ENCODE data around the gene TMEM217.

The TMEM217 gene

DNA sequence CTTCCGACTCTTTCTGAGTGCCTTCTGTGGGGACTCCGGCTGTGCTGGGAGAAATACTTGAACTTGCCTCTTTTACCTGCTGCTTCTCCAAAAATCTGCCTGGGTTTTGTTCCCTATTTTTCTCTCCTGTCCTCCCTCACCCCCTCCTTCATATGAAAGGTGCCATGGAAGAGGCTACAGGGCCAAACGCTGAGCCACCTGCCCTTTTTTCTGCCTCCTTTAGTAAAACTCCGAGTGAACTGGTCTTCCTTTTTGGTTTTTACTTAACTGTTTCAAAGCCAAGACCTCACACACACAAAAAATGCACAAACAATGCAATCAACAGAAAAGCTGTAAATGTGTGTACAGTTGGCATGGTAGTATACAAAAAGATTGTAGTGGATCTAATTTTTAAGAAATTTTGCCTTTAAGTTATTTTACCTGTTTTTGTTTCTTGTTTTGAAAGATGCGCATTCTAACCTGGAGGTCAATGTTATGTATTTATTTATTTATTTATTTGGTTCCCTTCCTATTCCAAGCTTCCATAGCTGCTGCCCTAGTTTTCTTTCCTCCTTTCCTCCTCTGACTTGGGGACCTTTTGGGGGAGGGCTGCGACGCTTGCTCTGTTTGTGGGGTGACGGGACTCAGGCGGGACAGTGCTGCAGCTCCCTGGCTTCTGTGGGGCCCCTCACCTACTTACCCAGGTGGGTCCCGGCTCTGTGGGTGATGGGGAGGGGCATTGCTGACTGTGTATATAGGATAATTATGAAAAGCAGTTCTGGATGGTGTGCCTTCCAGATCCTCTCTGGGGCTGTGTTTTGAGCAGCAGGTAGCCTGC is 83.2 kb downstream of the TMEM217 start:
- H3K4me2 ChIP-seq (ENCODE audit: low read depth, low read length) = peak overlapping the region; percentile 82
- no peak for TF ChIP-seq EZH2phosphoT487 (IDR thresholded peaks at IDR 0.05; ENCODE audit: low read length)
- TF ChIP-seq, protein P1, sequence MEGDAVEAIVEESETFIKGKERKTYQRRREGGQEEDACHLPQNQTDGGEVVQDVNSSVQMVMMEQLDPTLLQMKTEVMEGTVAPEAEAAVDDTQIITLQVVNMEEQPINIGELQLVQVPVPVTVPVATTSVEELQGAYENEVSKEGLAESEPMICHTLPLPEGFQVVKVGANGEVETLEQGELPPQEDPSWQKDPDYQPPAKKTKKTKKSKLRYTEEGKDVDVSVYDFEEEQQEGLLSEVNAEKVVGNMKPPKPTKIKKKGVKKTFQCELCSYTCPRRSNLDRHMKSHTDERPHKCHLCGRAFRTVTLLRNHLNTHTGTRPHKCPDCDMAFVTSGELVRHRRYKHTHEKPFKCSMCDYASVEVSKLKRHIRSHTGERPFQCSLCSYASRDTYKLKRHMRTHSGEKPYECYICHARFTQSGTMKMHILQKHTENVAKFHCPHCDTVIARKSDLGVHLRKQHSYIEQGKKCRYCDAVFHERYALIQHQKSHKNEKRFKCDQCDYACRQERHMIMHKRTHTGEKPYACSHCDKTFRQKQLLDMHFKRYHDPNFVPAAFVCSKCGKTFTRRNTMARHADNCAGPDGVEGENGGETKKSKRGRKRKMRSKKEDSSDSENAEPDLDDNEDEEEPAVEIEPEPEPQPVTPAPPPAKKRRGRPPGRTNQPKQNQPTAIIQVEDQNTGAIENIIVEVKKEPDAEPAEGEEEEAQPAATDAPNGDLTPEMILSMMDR (IDR thresholded peaks at IDR 0.05; ENCODE audit: low read length) = no peak
- no peak for TF ChIP-seq EZH2 (optimal IDR thresholded peaks at IDR 0.05; ENCODE audit: low read depth, low read length)

DNA sequence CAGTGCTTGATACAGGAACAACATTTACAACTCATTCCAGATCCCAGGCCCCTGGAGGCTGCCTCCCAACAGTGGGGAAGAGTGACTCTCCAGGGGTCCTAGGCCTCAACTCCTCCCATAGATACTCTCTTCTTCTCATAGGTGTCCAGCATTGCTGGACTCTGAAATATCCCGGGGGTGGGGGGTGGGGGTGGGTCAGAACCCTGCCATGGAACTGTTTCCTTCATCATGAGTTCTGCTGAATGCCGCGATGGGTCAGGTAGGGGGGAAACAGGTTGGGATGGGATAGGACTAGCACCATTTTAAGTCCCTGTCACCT is 83.8 kb downstream of the TMEM217 start:
- no peak for DNase-seq
- no peaks in the 10 kb centered on the region for H3K9me3 ChIP-seq (replicated peaks; ENCODE audit: insufficient read depth, low read length)
- no peaks in the 10 kb centered on the region for H3K27me3 ChIP-seq (replicated peaks; ENCODE audit: insufficient read depth, low read length)
- peaks cover 23% of the 10 kb centered on the region for H3K36me3 ChIP-seq (replicated peaks; ENCODE audit: insufficient read depth, low read length)
- peaks cover 25% of the 10 kb centered on the region for H4K20me1 ChIP-seq (ENCODE audit: insufficient read depth, low read length)
- peak overlapping the region; percentile 27; the same call in 1 of the 2 replicates for H3K27ac ChIP-seq (ENCODE audit: low read length)
- peak overlapping the region; percentile 82 for H3K4me2 ChIP-seq (ENCODE audit: low read depth, low read length)
- peak overlapping the region; percentile 27; the same call in 1 of the 2 replicates for H3K4me3 ChIP-seq (ENCODE audit: low read length)
- peaks cover 65% of the 10 kb centered on the region for H3F3A ChIP-seq (ENCODE audit: insufficient read depth, low read length)
- TF ChIP-seq, protein P1 (IDR thresholded peaks at IDR 0.05; ENCODE audit: low read length) = no peak
- TF ChIP-seq EZH2 (optimal IDR thresholded peaks at IDR 0.05; ENCODE audit: low read depth, low read length) (no peak), EZH2phosphoT487 (IDR thresholded peaks at IDR 0.05; ENCODE audit: low read length) (no peak)
- peak overlapping the region; percentile 99; the same call in 1 of the 2 replicates for H3K9ac ChIP-seq (ENCODE audit: low read length)
- H3K4me1 ChIP-seq (ENCODE audit: low read length) = peaks cover 35% of the 10 kb centered on the region
- peaks cover 46% of the 10 kb centered on the region for H3K79me2 ChIP-seq (ENCODE audit: low read length)
- no peak overlapping the region for H2AFZ ChIP-seq (ENCODE audit: low read length)
- no peaks in the 10 kb centered on the region for H3K9me2 ChIP-seq (replicated peaks; ENCODE audit: insufficient read depth, low read length)

More for the DNA sequence above, 83.2 kb downstream of the TMEM217 start:
- Histone ChIP-seq H3K4me1 (ENCODE audit: low read length) (peaks cover 35% of the 10 kb centered on the region), H3K79me2 (ENCODE audit: low read length) (peaks cover 46% of the 10 kb centered on the region), H3K4me3 (ENCODE audit: low read length) (no peak overlapping the region), H3K9me2 (replicated peaks; ENCODE audit: insufficient read depth, low read length) (no peaks in the 10 kb centered on the region), H4K20me1 (ENCODE audit: insufficient read depth, low read length) (peaks cover 25% of the 10 kb centered on the region), H2AFZ (ENCODE audit: low read length) (no peak overlapping the region), H3K27ac (ENCODE audit: low read length) (peak overlapping the region; percentile 55; the same call in 1 of the 2 replicates), H3F3A (ENCODE audit: insufficient read depth, low read length) (peaks cover 65% of the 10 kb centered on the region), H3K36me3 (replicated peaks; ENCODE audit: insufficient read depth, low read length) (peaks cover 23% of the 10 kb centered on the region), H3K27me3 (replicated peaks; ENCODE audit: insufficient read depth, low read length) (no peaks in the 10 kb centered on the region), H3K9me3 (replicated peaks; ENCODE audit: insufficient read depth, low read length) (no peaks in the 10 kb centered on the region), H3K9ac (ENCODE audit: low read length) (peak overlapping the region; percentile 25; the same call in 1 of the 2 replicates)
- DNase-seq = no peak

DNA sequence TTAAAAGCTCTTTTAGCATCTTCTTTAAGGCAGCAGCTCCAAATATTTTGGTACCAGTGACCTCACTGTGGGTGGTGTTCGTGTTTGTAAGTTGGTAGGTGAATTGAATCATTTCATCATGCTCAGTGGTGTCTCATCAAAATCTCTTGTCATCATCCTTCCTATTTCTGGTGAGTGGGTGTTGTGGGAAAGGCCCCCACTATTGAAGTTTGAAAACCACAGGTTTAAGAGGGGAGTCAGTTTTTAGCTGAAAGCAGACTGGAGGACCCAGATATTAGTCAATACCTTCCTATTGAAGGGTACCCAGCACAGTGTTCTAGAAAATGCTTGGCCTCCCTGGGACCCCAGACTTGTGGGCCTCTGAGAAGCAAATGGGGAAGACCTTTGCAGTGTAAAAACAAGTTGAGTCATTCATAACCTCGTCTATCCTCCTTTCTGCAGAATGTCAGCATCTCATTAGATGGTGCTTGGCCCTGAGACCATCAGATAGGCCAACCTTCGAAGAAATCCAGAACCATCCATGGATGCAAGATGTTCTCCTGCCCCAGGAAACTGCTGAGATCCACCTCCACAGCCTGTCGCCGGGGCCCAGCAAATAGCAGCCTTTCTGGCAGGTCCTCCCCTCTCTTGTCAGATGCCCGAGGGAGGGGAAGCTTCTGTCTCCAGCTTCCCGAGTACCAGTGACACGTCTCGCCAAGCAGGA is 84.3 kb downstream of the TMEM217 start:
- H3K79me2 ChIP-seq (ENCODE audit: low read length) = peaks cover 46% of the 10 kb centered on the region
- peaks cover 25% of the 10 kb centered on the region for H4K20me1 ChIP-seq (ENCODE audit: insufficient read depth, low read length)
- H3K9me2 ChIP-seq (replicated peaks; ENCODE audit: insufficient read depth, low read length) = no peaks in the 10 kb centered on the region
- H3K27me3 ChIP-seq (replicated peaks; ENCODE audit: insufficient read depth, low read length) = no peaks in the 10 kb centered on the region
- H3K9me3 ChIP-seq (replicated peaks; ENCODE audit: insufficient read depth, low read length) = no peaks in the 10 kb centered on the region
- peaks cover 23% of the 10 kb centered on the region for H3K36me3 ChIP-seq (replicated peaks; ENCODE audit: insufficient read depth, low read length)
- H3K4me1 ChIP-seq (ENCODE audit: low read length) = peaks cover 39% of the 10 kb centered on the region
- no peak overlapping the region for H2AFZ ChIP-seq (ENCODE audit: low read length)
- peak overlapping the region; percentile 99; the same call in 1 of the 2 replicates for H3K9ac ChIP-seq (ENCODE audit: low read length)
- no peak for TF ChIP-seq EZH2 (optimal IDR thresholded peaks at IDR 0.05; ENCODE audit: low read depth, low read length)
- no peak for TF ChIP-seq EZH2phosphoT487 (IDR thresholded peaks at IDR 0.05; ENCODE audit: low read length)
- TF ChIP-seq, protein P1 (IDR thresholded peaks at IDR 0.05; ENCODE audit: low read length) = no peak
- peak overlapping the region; percentile 100; the same call in 1 of the 2 replicates for H3K4me3 ChIP-seq (ENCODE audit: low read length)
- H3F3A ChIP-seq (ENCODE audit: insufficient read depth, low read length) = peaks cover 65% of the 10 kb centered on the region
- peak overlapping the region; percentile 10; the same call in 1 of the 2 replicates for H3K27ac ChIP-seq (ENCODE audit: low read length)
- H3K4me2 ChIP-seq (ENCODE audit: low read depth, low read length) = peak overlapping the region; percentile 82
- DNase-seq = no peak

All from MM.1S (cell line).